B cell (primary cell): ENCODE measurements around the gene CACNA2D3. TPM values are rescaled to one million over a fixed set of nuclear protein-coding genes. Genes with fewer than 3 reads are reported as not detected.

Experiments used
- ATAC-seq: fragments of 200-7000 bp; cut with Tn5 transposase; one replicate; pipeline ENCODE4 v1.10.0; 2021; ENCODE audit warnings: low read depth, mild to moderate bottlenecking, moderate number of reproducible peaks, moderate library complexity
- CTCF ChIA-PET: fragments of 350-600 bp; sonication (Branson Sonifier 250); formaldehyde crosslinking; loops from one replicate; lab custom pipeline; 2021; ENCODE audit warnings: antibody characterized with exemption, inconsistent platforms; lab: Charles Lee
- POLR2A ChIA-PET: fragments of 350-600 bp; sonication (Branson Sonifier 250); formaldehyde crosslinking; loops from one replicate; lab custom pipeline; 2021; ENCODE audit warnings: antibody characterized with exemption; lab: Charles Lee
- DNase-seq: peaks from one replicate; pipeline ENCODE4 v3.0.0; 2013
- H2AFZ ChIP-seq: 2 replicates; pipeline ENCODE4 v1.6.1; 2012; ENCODE audit warnings: mild to moderate bottlenecking, low read depth, low read length; ENCODE audit not compliant: insufficient read depth, poor library complexity, severe bottlenecking
- H3K27ac ChIP-seq, 2 donors: 1 replicate in 1 of 2; 2 replicates in 1 of 2; pipeline ENCODE4 v1.5.1; 2012 to 2013; ENCODE audit warnings: low read length in 2 of 2, mild to moderate bottlenecking in 2 of 2, moderate library complexity in 1 of 2
- H3K27me3 ChIP-seq, 4 experiments: fragments of 200-600 bp in 1 of 4; sonication (generic) in 1 of 4; replicated peaks in 1 of 4; 1 replicate in 2 of 4; 2 replicates in 2 of 4; pipeline versions ENCODE4 v1.6.1 to v1.7.0; 2013 to 2016; ENCODE audit warnings: low read length in 3 of 4, mild to moderate bottlenecking in 2 of 4, mixed read lengths in 1 of 4, moderate library complexity in 1 of 4; ENCODE audit not compliant: insufficient read depth in 4 of 4, control insufficient read depth in 3 of 4; ENCODE audit errors: control extremely low read depth in 1 of 4
- H3K36me3 ChIP-seq, 2 experiments: replicated peaks in 1 of 2; 1 replicate in 1 of 2; 2 replicates in 1 of 2; pipeline versions ENCODE4 v1.6.1 to v1.7.1; 2013; ENCODE audit warnings: low read length in 1 of 2; ENCODE audit not compliant: insufficient read depth in 2 of 2, control insufficient read depth in 1 of 2; ENCODE audit errors: control extremely low read depth in 1 of 2, extremely low read depth in 1 of 2
- H3K4me1 ChIP-seq, 2 donors: fragments of 200-600 bp in 1 of 2; sonication (generic) in 1 of 2; 1 replicate in 1 of 2; 2 replicates in 1 of 2; pipeline versions ENCODE4 v1.5.1 to v1.6.1; 2013 to 2017; ENCODE audit warnings: low read length in 2 of 2; ENCODE audit not compliant: control insufficient read depth in 2 of 2, insufficient read depth in 2 of 2
- H3K4me2 ChIP-seq: replicated peaks from 2 replicates; pipeline ENCODE3; 2012; ENCODE audit warnings: mild to moderate bottlenecking, low read depth, low read length; ENCODE audit not compliant: poor library complexity, severe bottlenecking
- H3K4me3 ChIP-seq, 5 experiments: fragments of 200-600 bp in 1 of 5; sonication (generic) in 1 of 5; 1 replicate in 3 of 5; 2 replicates in 2 of 5; pipeline versions ENCODE4 v1.5.1 to v1.7.0; 2011 to 2016; ENCODE audit warnings: low read length in 4 of 5, mild to moderate bottlenecking in 4 of 5, low read depth in 2 of 5, control low read depth in 1 of 5, moderate library complexity in 1 of 5; ENCODE audit not compliant: insufficient read depth in 1 of 5; ENCODE audit errors: control extremely low read depth in 1 of 5, extremely low read depth in 1 of 5
- H3K79me2 ChIP-seq: fragments of 200-600 bp; sonication (generic); one replicate; pipeline ENCODE4 v1.6.0; 2016; ENCODE audit warnings: low read length; ENCODE audit not compliant: control insufficient read depth, insufficient read depth
- H3K9ac ChIP-seq: fragments of 200-600 bp; sonication (generic); 2 replicates; pipeline ENCODE4 v1.6.1; 2017; ENCODE audit warnings: mild to moderate bottlenecking, low read length, moderate library complexity
- H3K9me3 ChIP-seq, 3 donors: one replicate each; pipeline versions ENCODE4 v1.6.1 to v1.7.1; 2013; ENCODE audit warnings: low read length in 2 of 3; ENCODE audit not compliant: control insufficient read depth in 2 of 3, insufficient read depth in 1 of 3; ENCODE audit errors: control extremely low read depth in 1 of 3
- H4K20me1 ChIP-seq: 2 replicates; pipeline ENCODE4 v1.6.0; 2012; ENCODE audit warnings: mild to moderate bottlenecking, low read length; ENCODE audit not compliant: insufficient read depth, control insufficient read depth, poor library complexity, severe bottlenecking
- H3K27ac Mint-ChIP-seq: one replicate; pipeline ENCODE4 v1.8.0; 2021; ENCODE audit warnings: mixed read lengths
- H3K27me3 Mint-ChIP-seq: one replicate; pipeline ENCODE4 v1.8.0; 2021; ENCODE audit warnings: mixed read lengths
- H3K4me1 Mint-ChIP-seq: one replicate; pipeline ENCODE4 v1.8.0; 2021; ENCODE audit warnings: mixed read lengths
- H3K4me3 Mint-ChIP-seq: one replicate; pipeline ENCODE4 v1.8.0; 2021; ENCODE audit warnings: mixed read lengths
- H3K9me3 Mint-ChIP-seq: one replicate; pipeline ENCODE4 v1.8.0; 2022; ENCODE audit warnings: mixed read lengths; ENCODE audit not compliant: insufficient read depth
- EZH2 ChIP-seq: IDR thresholded peaks from 2 replicates; pipeline ENCODE4 v1.6.1; 2012; ENCODE audit warnings: borderline replicate concordance, low read depth, mild to moderate bottlenecking, moderate library complexity, low read length; ENCODE audit not compliant: insufficient read depth, poor library complexity, severe bottlenecking
- WGBS: methylation state at CpG from one replicate; pipeline ENCODE4 v1.1.5; 2013; ENCODE audit warnings: missing lambda C conversion rate; ENCODE audit not compliant: insufficient coverage; 5-methylcytosine and 5-hydroxymethylcytosine counted together
- intact Hi-C: fragments of 100-400 bp; cut with micrococcal nuclease; formaldehyde crosslinking; loops from one replicate; pipeline ENCODE4 v1.10.0; 2022
- polyA plus RNA-seq: library from polyadenylated mRNA; depleted of rRNA; stranded (reverse); fragments of >200 nt; gene quantifications from 2 replicates; pipeline ENCODE4 v1.2.3, GENCODE V29; 2012
- total RNA-seq, 2 donors: library from RNA; stranded (reverse); fragments of 120-200 nt in 1 of 2; gene quantifications; 1 replicate in 1 of 2; 2 replicates in 1 of 2; pipeline versions ENCODE4 v1.2.3 to v1.2.4, GENCODE V29; 2013 to 2022
- TF ChIP-seq, protein P1 (sequence below): fragments of 200-600 bp; IDR thresholded peaks from one replicate; pipeline ENCODE4 v1.8.0; 2022; ENCODE audit warnings: antibody characterized with exemption, mild to moderate bottlenecking

Gene CACNA2D3
- total and polyA plus RNA-seq, 2 donors (not counting 1 experiment from before 2014, with no cell fraction given) = not detected

- no peaks in the 10 kb centered on the region for H3K4me1 ChIP-seq
- H3K4me1 Mint-ChIP-seq = no peaks in the 10 kb centered on the region
- no peak overlapping the region for H3K4me3 Mint-ChIP-seq
- no peak overlapping the region for H3K9ac ChIP-seq
- TF ChIP-seq, protein P1, sequence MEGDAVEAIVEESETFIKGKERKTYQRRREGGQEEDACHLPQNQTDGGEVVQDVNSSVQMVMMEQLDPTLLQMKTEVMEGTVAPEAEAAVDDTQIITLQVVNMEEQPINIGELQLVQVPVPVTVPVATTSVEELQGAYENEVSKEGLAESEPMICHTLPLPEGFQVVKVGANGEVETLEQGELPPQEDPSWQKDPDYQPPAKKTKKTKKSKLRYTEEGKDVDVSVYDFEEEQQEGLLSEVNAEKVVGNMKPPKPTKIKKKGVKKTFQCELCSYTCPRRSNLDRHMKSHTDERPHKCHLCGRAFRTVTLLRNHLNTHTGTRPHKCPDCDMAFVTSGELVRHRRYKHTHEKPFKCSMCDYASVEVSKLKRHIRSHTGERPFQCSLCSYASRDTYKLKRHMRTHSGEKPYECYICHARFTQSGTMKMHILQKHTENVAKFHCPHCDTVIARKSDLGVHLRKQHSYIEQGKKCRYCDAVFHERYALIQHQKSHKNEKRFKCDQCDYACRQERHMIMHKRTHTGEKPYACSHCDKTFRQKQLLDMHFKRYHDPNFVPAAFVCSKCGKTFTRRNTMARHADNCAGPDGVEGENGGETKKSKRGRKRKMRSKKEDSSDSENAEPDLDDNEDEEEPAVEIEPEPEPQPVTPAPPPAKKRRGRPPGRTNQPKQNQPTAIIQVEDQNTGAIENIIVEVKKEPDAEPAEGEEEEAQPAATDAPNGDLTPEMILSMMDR = no peak
- TF ChIP-seq EZH2 = no peak
- H3K27ac ChIP-seq = no peak overlapping the region
- no peaks in the 10 kb centered on the region for H3K27me3 Mint-ChIP-seq
- ATAC-seq (no peak), DNase-seq (no peak)
- no peaks in the 10 kb centered on the region for H3K79me2 ChIP-seq
- 84% methylated on average over 2 of the region's 2 CpGs for WGBS
- intact Hi-C loops = no loop called here
- H3K4me3 ChIP-seq = no peak overlapping the region
- ChIA-PET CTCF (no interaction called here), POLR2A (no interaction called here)
- H3K4me2 ChIP-seq = no peak overlapping the region
- no peaks in the 10 kb centered on the region for H3K36me3 ChIP-seq
- no peaks in the 10 kb centered on the region for H4K20me1 ChIP-seq
- no peak overlapping the region for H3K27ac Mint-ChIP-seq
- H3K27me3 ChIP-seq = no peaks in the 10 kb centered on the region
- no peaks in the 10 kb centered on the region for H3K9me3 Mint-ChIP-seq
- H2AFZ ChIP-seq = no peak overlapping the region
- peaks cover 0 to 1% (median 0%) of the 10 kb centered on the region in 3 donors for H3K9me3 ChIP-seq
These were observed 286.0 kb downstream of the CACNA2D3 start for GRCh38 chr3:54408328-54408727.

DNA sequence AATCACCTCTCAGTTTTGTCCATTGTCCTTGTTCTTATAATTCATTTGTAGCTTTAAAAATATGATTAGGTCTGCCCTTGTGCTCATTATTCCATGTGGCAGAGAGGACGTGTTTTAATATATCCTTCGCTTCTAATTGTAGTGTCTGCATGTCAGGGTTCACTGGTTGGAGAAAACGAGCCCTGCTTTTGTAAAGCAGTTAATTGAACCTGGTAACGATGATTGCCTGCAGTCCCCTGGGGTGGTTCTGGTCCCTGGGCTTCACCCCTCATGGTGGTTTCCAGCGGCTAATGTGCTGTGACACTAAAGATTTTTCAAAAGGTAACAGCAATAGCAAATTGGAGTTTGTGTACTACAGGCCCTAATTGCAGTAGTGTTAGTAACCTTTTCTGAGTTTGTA is 299.6 kb downstream of the CACNA2D3 start:
- CTCF ChIA-PET = no interaction called here
- intact Hi-C loops = no loop called here
- Histone ChIP-seq H3K4me1 (no peaks in the 10 kb centered on the region), H3K9me3 (no peaks in the 10 kb centered on the region), H4K20me1 (no peaks in the 10 kb centered on the region), H3K27me3 (no peaks in the 10 kb centered on the region), H2AFZ (no peak overlapping the region), H3K4me2 (no peak overlapping the region), H3K79me2 (no peaks in the 10 kb centered on the region), H3K9ac (no peak overlapping the region), H3K4me3 (no peak overlapping the region), H3K36me3 (no peaks in the 10 kb centered on the region), H3K27ac (no peak overlapping the region)
- Mint-ChIP-seq H3K9me3 (no peaks in the 10 kb centered on the region), H3K4me1 (no peaks in the 10 kb centered on the region), H3K4me3 (no peak overlapping the region), H3K27ac (no peak overlapping the region), H3K27me3 (no peaks in the 10 kb centered on the region)
- DNase-seq (no peak), ATAC-seq (no peak)
- no peak for TF ChIP-seq EZH2
- TF ChIP-seq, protein P1 = no peak
- WGBS = 85% methylated on average over 5 of the region's 5 CpGs
- POLR2A ChIA-PET = no interaction called here
